ENCODE data around the gene WDR54. TPM values are rescaled to one million over a fixed set of nuclear protein-coding genes. Genes with fewer than 3 reads are reported as not detected.

WDR54 gene
- polyA plus RNA-seq, 3 donors: 7.1 to 11.7 (median 7.9) TPM

DNA sequence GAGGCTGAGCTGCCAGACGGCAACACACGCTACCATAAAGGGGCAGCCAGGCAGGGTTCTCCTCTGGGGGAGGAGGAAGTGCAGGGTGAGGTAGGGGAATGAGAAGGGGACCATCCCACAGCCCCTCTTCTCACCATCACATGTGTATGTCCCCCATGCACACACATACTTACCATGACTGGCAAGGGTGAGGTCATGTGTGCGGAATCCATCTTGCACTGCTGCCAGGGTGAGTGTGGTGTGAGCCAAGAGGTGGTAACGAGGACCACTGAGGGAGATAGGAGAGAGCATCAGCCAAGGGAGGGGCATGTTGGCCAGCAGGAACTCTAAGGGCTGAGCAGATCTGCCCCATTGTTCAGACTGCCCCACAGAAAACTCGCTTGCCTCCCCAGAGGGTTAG lies 7.1 kb downstream of the WDR54 start:
- no peaks in the 10 kb centered on the region for H3K4me1 Mint-ChIP-seq
- no peaks in the 10 kb centered on the region for H3K27me3 ChIP-seq (ENCODE audit: control insufficient read depth in 2 of 2, insufficient read depth in 2 of 2, low read length in 2 of 2)
- no peaks in the 10 kb centered on the region for H3K4me1 ChIP-seq (ENCODE audit: control insufficient read depth in 1 of 2, insufficient read depth in 2 of 2, low read length in 2 of 2)
- no peak overlapping the region for H3K27ac ChIP-seq (ENCODE audit: low read depth in 1 of 2, low read length in 2 of 2)
- no peaks in the 10 kb centered on the region for H3K36me3 ChIP-seq (replicated peaks in 1 of 2; ENCODE audit: control insufficient read depth in 1 of 2, insufficient read depth in 2 of 2, low read length in 2 of 2)
- H4K20me1 ChIP-seq (ENCODE audit: insufficient read depth, low read length): no peaks in the 10 kb centered on the region
- intact Hi-C loops (cut with micrococcal nuclease): no loop called here
- H3K9ac ChIP-seq (ENCODE audit: insufficient read depth, low read length, poor library complexity, severe bottlenecking): no peak overlapping the region
- H3K9me3 Mint-ChIP-seq: no peaks in the 10 kb centered on the region
- peaks cover 0 to 3% of the 10 kb centered on the region in 2 donors for H3K36me3 Mint-ChIP-seq
- H3K9me3 ChIP-seq (replicated peaks in 1 of 2; ENCODE audit: control insufficient read depth in 1 of 2, insufficient read depth in 1 of 2, low read length in 2 of 2): no peaks in the 10 kb centered on the region
- no peak overlapping the region for H3K4me2 ChIP-seq (replicated peaks; ENCODE audit: extremely low read depth, low read length, poor library complexity, severe bottlenecking)
- H3K4me3 ChIP-seq (replicated peaks in 1 of 3; ENCODE audit: low read depth in 2 of 3, low read length in 3 of 3): no peak overlapping the region
- no peak for DNase-seq
- H3K27ac Mint-ChIP-seq: peak overlapping the region in 1 of 7 donors; percentile 32
- H2AFZ ChIP-seq (ENCODE audit: insufficient read depth, low read depth, low read length, poor library complexity, severe bottlenecking): no peak overlapping the region
- H3K79me2 ChIP-seq (ENCODE audit: insufficient read depth, low read length): no peaks in the 10 kb centered on the region
- H3K4me3 Mint-ChIP-seq: no peak overlapping the region
- peaks cover 0 to 6% (median 2%) of the 10 kb centered on the region in 3 donors for H3K27me3 Mint-ChIP-seq (ENCODE audit: low read depth in 3 of 3)
- WGBS (ENCODE audit: insufficient coverage): 100% methylated on average over 2 of the region's 5 CpGs
- no peak for TF ChIP-seq CTCF (IDR thresholded peaks at IDR 0.05)

GRCh38 chr2:74429487-74430451 lies 8.2 kb downstream of the WDR54 start:
- intact Hi-C loops (cut with micrococcal nuclease): no loop called here
- H4K20me1 ChIP-seq (ENCODE audit: insufficient read depth, low read length): no peaks in the 10 kb centered on the region
- 94% methylated on average over 12 of the region's 18 CpGs for WGBS (ENCODE audit: insufficient coverage)
- no peak overlapping the region for H3K4me2 ChIP-seq (replicated peaks; ENCODE audit: extremely low read depth, low read length, poor library complexity, severe bottlenecking)
- H3K79me2 ChIP-seq (ENCODE audit: insufficient read depth, low read length): no peaks in the 10 kb centered on the region
- no peak for DNase-seq
- H2AFZ ChIP-seq (ENCODE audit: insufficient read depth, low read depth, low read length, poor library complexity, severe bottlenecking): no peak overlapping the region
- no peak for TF ChIP-seq CTCF (IDR thresholded peaks at IDR 0.05)
- H3K9ac ChIP-seq (ENCODE audit: insufficient read depth, low read length, poor library complexity, severe bottlenecking): no peak overlapping the region
- H3K27me3 Mint-ChIP-seq (ENCODE audit: low read depth in 3 of 3): peaks cover 0 to 5% (median 2%) of the 10 kb centered on the region in 3 donors
- H3K4me1 ChIP-seq (ENCODE audit: control insufficient read depth in 1 of 2, insufficient read depth in 2 of 2, low read length in 2 of 2): no peaks in the 10 kb centered on the region
- H3K4me3 ChIP-seq (replicated peaks in 1 of 3; ENCODE audit: low read depth in 2 of 3, low read length in 3 of 3): no peak overlapping the region
- H3K9me3 Mint-ChIP-seq: no peaks in the 10 kb centered on the region
- no peak overlapping the region for H3K4me3 Mint-ChIP-seq
- H3K36me3 Mint-ChIP-seq: peaks cover 0 to 3% of the 10 kb centered on the region in 2 donors
- H3K9me3 ChIP-seq (replicated peaks in 1 of 2; ENCODE audit: control insufficient read depth in 1 of 2, insufficient read depth in 1 of 2, low read length in 2 of 2): no peaks in the 10 kb centered on the region
- H3K27ac Mint-ChIP-seq: peak overlapping the region in 2 of 7 donors; percentile 5 to 21
- no peak overlapping the region for H3K27ac ChIP-seq (ENCODE audit: low read depth in 1 of 2, low read length in 2 of 2)
- H3K27me3 ChIP-seq (ENCODE audit: control insufficient read depth in 2 of 2, insufficient read depth in 2 of 2, low read length in 2 of 2): no peaks in the 10 kb centered on the region
- H3K4me1 Mint-ChIP-seq: no peaks in the 10 kb centered on the region
- no peaks in the 10 kb centered on the region for H3K36me3 ChIP-seq (replicated peaks in 1 of 2; ENCODE audit: control insufficient read depth in 1 of 2, insufficient read depth in 2 of 2, low read length in 2 of 2)

All from CD14-positive monocyte (primary cell).